Neutrophil (primary cell): ENCODE data around the gene HIPK2.

Source experiments
- H3K27ac ChIP-seq: fragments of 200-600 bp; sonication (generic); 2 replicates; pipeline ENCODE4 v1.5.1; 2016; ENCODE audit warnings: mild to moderate bottlenecking, moderate library complexity
- H3K27me3 ChIP-seq: fragments of 200-600 bp; sonication (generic); 2 replicates; pipeline ENCODE4 v1.6.0; 2016; ENCODE audit warnings: mild to moderate bottlenecking
- H3K36me3 ChIP-seq: fragments of 200-600 bp; sonication (generic); 2 replicates; pipeline ENCODE4 v1.5.1; 2017
- H3K4me1 ChIP-seq, 2 experiments: fragments of 200-600 bp in 1 of 2; sonication (generic) in 1 of 2; 1 replicate in 1 of 2; 2 replicates in 1 of 2; pipeline versions ENCODE4 v1.5.1 to v1.6.1; 2013 to 2016; ENCODE audit warnings: low read depth in 1 of 2, low read length in 1 of 2, mild to moderate bottlenecking in 1 of 2, moderate library complexity in 1 of 2; ENCODE audit not compliant: control insufficient read depth in 1 of 2, insufficient read depth in 1 of 2
- H3K4me3 ChIP-seq, 2 experiments: fragments of 200-600 bp in 1 of 2; sonication (generic) in 1 of 2; 1 replicate in 1 of 2; 2 replicates in 1 of 2; pipeline ENCODE4 v1.5.1; 2013 to 2016; ENCODE audit warnings: low read depth in 1 of 2, low read length in 1 of 2, mild to moderate bottlenecking in 1 of 2, moderate library complexity in 1 of 2
- H3K9me3 ChIP-seq: fragments of 200-600 bp; sonication (generic); 2 replicates; pipeline ENCODE4 v1.5.1; 2016
- CTCF ChIP-seq: fragments of 200-600 bp; sonication (generic); IDR thresholded peaks from 2 replicates; pipeline ENCODE4 v1.5.1; 2016; ENCODE audit warnings: antibody characterized with exemption

The HIPK2 gene

DNA sequence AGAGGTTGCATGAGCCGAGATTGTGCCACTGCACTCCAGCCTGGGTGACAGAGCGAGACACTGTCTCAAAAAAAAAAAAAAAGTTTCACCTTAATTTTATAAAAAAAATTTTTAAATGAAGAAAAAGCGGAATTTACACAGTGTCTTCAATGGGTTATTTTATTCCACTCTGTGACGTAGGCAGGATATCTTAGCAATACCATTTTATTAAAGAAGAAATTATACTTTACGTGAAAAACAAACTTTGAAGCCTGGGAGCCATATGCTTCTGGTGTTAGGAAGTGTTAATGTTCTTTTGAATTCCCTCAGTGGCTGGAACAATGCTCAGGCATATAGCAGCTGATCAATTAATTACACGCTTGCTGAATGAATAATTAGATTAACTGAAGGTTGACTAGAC lies 176.6 kb downstream of the HIPK2 start:
- no peaks in the 10 kb centered on the region for H3K27me3 ChIP-seq
- H3K27ac ChIP-seq: no peak overlapping the region
- no peak overlapping the region for H3K4me3 ChIP-seq
- no peaks in the 10 kb centered on the region for H3K9me3 ChIP-seq
- peaks cover 96% of the 10 kb centered on the region for H3K36me3 ChIP-seq
- TF ChIP-seq CTCF: no peak
- no peaks in the 10 kb centered on the region for H3K4me1 ChIP-seq

GRCh38 chr7:139600306-139600705 lies 177.5 kb downstream of the HIPK2 start:
- no peak overlapping the region for H3K4me3 ChIP-seq
- H3K36me3 ChIP-seq: peaks cover 97% of the 10 kb centered on the region
- H3K9me3 ChIP-seq: no peaks in the 10 kb centered on the region
- no peak overlapping the region for H3K27ac ChIP-seq
- no peak for TF ChIP-seq CTCF
- H3K27me3 ChIP-seq: no peaks in the 10 kb centered on the region
- no peaks in the 10 kb centered on the region for H3K4me1 ChIP-seq

DNA sequence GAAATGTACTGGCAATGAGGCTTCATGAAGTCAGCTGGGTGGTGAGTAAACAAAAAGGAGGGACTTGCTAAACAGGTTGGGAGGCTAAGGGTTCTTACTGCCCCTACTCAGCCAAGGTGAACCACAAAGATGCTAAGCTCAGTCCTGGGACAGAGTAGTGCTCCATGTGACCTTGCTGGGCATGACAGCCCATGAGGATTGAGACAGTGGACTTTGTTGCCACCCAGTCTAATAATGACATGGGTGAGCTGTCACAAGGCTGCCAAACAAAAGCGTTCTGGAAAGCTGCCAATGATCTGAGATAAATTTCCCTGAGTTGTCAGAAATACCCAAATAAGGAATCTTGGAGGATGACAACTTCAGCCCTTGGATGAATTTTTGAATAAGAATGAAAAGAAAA lies 179.2 kb downstream of the HIPK2 start:
- H3K4me1 ChIP-seq: no peaks in the 10 kb centered on the region
- H3K9me3 ChIP-seq: no peaks in the 10 kb centered on the region
- no peak for TF ChIP-seq CTCF
- no peak overlapping the region for H3K27ac ChIP-seq
- peaks cover 99% of the 10 kb centered on the region for H3K36me3 ChIP-seq
- no peak overlapping the region for H3K4me3 ChIP-seq
- H3K27me3 ChIP-seq: no peaks in the 10 kb centered on the region

DNA sequence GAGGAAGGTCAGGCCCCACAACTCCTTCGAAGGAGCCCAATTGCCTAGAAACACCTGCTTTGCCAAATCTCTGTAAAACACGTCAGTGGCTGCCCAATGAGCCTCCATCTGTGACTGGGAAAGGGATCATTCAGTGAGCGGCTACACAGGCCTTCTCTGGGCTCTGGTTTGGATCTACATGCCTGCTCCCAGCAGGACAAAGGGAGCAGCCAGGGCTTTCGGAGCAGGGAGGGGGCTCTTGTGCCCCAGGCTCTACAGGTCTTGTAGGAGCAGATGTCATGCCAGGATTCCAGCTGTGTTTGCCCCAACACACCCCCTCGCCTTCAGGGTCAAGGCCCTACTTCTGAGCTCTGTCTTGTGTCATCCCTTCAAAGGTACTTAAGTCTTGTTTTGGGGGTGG lies 180.8 kb downstream of the HIPK2 start:
- no peaks in the 10 kb centered on the region for H3K27me3 ChIP-seq
- no peaks in the 10 kb centered on the region for H3K9me3 ChIP-seq
- peaks cover 99% of the 10 kb centered on the region for H3K36me3 ChIP-seq
- H3K4me3 ChIP-seq: no peak overlapping the region
- no peak for TF ChIP-seq CTCF
- H3K27ac ChIP-seq: no peak overlapping the region
- H3K4me1 ChIP-seq: no peaks in the 10 kb centered on the region

GRCh38 chr7:139596626-139597025 lies 181.2 kb downstream of the HIPK2 start:
- Histone ChIP-seq H3K27me3 (no peaks in the 10 kb centered on the region), H3K36me3 (peaks cover 100% of the 10 kb centered on the region), H3K9me3 (no peaks in the 10 kb centered on the region), H3K4me3 (no peak overlapping the region), H3K27ac (no peak overlapping the region), H3K4me1 (no peaks in the 10 kb centered on the region)
- TF ChIP-seq CTCF: no peak

DNA sequence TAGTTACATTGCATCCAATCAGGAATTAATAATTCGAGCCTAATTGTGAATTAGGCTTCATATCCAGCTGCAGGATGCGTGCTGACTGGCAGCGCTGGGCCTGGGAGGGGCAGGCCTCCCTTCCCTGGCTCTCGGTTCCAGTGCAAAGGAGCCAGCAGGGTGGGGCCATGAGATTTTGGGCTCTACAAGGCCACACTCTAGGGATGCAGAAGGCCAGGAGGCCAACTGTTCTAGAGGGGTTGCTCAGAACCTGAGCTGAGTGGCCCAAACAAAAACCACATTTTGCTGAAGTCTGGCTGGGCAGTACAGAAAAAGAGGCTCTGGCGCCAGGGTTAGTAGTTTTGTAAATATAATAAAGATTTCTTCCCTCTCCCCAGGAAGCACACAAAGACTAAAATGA lies 182.0 kb downstream of the HIPK2 start:
- H3K27me3 ChIP-seq: no peaks in the 10 kb centered on the region
- no peaks in the 10 kb centered on the region for H3K9me3 ChIP-seq
- H3K4me3 ChIP-seq: no peak overlapping the region
- no peak overlapping the region for H3K27ac ChIP-seq
- no peak for TF ChIP-seq CTCF
- H3K36me3 ChIP-seq: peaks cover 100% of the 10 kb centered on the region
- H3K4me1 ChIP-seq: no peaks in the 10 kb centered on the region
